Natural killer cell (primary cell): ENCODE results near the gene CERKL. TPM values are rescaled to one million over a fixed set of nuclear protein-coding genes. Genes with fewer than 3 reads are reported as not detected.

Experiments used
- ATAC-seq, 3 donors: fragments of 150-1000 bp in 2 of 3; fragments of 200-7000 bp in 1 of 3; cut with Tn5 transposase; 1 replicate in 1 of 3; 2 replicates in 2 of 3; pipeline ENCODE4 v1.10.0; 2021; ENCODE audit warnings: mild to moderate bottlenecking in 2 of 3, moderate library complexity in 2 of 3
- DNase-seq, 2 donors: peaks; one replicate each; pipeline versions ENCODE4 v3.0.0 to v3.0.0-alpha.2; 2013 to 2021; ENCODE audit warnings: mixed read lengths in 1 of 2
- H3K27ac ChIP-seq: one replicate; pipeline ENCODE4 v1.5.1; 2013; ENCODE audit warnings: mild to moderate bottlenecking, low read length
- H3K27me3 ChIP-seq: one replicate; pipeline ENCODE4 v1.6.1; 2013; ENCODE audit warnings: low read length; ENCODE audit not compliant: control insufficient read depth, insufficient read depth
- H3K36me3 ChIP-seq: one replicate; pipeline ENCODE4 v1.6.1; 2013; ENCODE audit warnings: low read length; ENCODE audit not compliant: control insufficient read depth, insufficient read depth
- H3K4me1 ChIP-seq: one replicate; pipeline ENCODE4 v1.6.1; 2013; ENCODE audit warnings: low read length; ENCODE audit not compliant: control insufficient read depth, insufficient read depth
- H3K4me3 ChIP-seq: one replicate; pipeline ENCODE4 v1.5.1; 2013; ENCODE audit warnings: low read length
- H3K9me3 ChIP-seq: one replicate; pipeline ENCODE4 v1.6.1; 2013; ENCODE audit warnings: low read length; ENCODE audit not compliant: control insufficient read depth, insufficient read depth
- H3K27ac Mint-ChIP-seq, 2 donors: one replicate each; pipeline ENCODE4 v1.8.0; 2022; ENCODE audit warnings: mild to moderate bottlenecking in 2 of 2, mixed read lengths in 2 of 2, moderate library complexity in 1 of 2
- H3K27me3 Mint-ChIP-seq, 2 donors: one replicate each; pipeline ENCODE4 v1.8.0; 2022; ENCODE audit warnings: low read depth in 2 of 2, mixed read lengths in 2 of 2
- H3K36me3 Mint-ChIP-seq: one replicate; pipeline ENCODE4 v1.8.0; 2022; ENCODE audit warnings: mixed read lengths
- H3K4me1 Mint-ChIP-seq, 2 donors: one replicate each; pipeline ENCODE4 v1.8.0; 2022; ENCODE audit warnings: mixed read lengths in 2 of 2
- H3K4me3 Mint-ChIP-seq: one replicate; pipeline ENCODE4 v1.8.0; 2022; ENCODE audit warnings: mild to moderate bottlenecking, moderate library complexity, mixed read lengths
- H3K9me3 Mint-ChIP-seq, 2 donors: one replicate each; pipeline ENCODE4 v1.8.0; 2022; ENCODE audit warnings: mixed read lengths in 2 of 2
- WGBS: methylation state at CpG from one replicate; pipeline ENCODE4 v1.1.7; 2013; ENCODE audit warnings: missing lambda C conversion rate; ENCODE audit not compliant: insufficient coverage; 5-methylcytosine and 5-hydroxymethylcytosine counted together
- intact Hi-C: fragments of 100-400 bp; cut with micrococcal nuclease; formaldehyde crosslinking; loops from one replicate; pipeline ENCODE4 v1.14.2; 2022
- total RNA-seq, 4 donors: library from RNA; stranded (reverse); fragments of 120-200 nt in 1 of 4; gene quantifications; one replicate each; pipeline versions ENCODE4 v1.2.3 to v1.2.4, GENCODE V29; 2013 to 2022
- TF ChIP-seq, protein P1 (sequence below): fragments of 200-600 bp; IDR thresholded peaks from one replicate; pipeline ENCODE4 v1.8.0; 2022; ENCODE audit warnings: antibody characterized with exemption

The CERKL gene
- total RNA-seq, 3 donors from 2014 or later (not counting 1 experiment from before 2014, with no cell fraction given) = not detected

DNA sequence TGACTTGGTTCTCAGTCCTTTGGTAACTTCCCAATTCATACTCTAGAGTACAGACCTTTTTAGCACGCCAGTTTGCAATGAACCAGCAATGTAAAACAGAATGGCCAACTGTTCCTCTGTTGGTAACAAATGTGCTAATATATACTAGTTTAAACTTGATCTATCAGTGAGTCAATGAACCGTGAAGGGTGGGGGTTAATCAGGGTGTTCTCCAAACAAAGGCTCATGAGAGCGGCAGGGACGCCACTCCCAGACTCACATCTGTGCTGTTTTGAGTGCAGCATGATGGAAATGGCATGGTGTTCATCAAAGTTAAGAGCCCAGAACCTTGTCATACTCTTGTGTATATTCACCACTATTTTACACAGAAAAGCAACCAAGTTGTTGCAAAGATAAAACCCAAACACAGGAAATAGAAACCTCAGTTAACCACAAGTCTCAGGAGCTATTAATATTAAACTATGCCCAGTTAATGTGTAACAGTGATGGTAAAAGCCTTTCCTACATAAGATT, 70.3 kb downstream of the CERKL start:
- Histone ChIP-seq H3K36me3 (no peaks in the 10 kb centered on the region), H3K27me3 (no peaks in the 10 kb centered on the region), H3K4me1 (no peaks in the 10 kb centered on the region), H3K27ac (no peak overlapping the region), H3K9me3 (no peaks in the 10 kb centered on the region), H3K4me3 (no peak overlapping the region)
- DNase-seq = peak in 1 of 2 donors; percentile 8
- Mint-ChIP-seq H3K4me3 (no peak overlapping the region), H3K9me3 (no peaks in the 10 kb centered on the region), H3K27ac (no peak overlapping the region), H3K4me1 (peaks cover 24 to 26% of the 10 kb centered on the region in 2 donors), H3K27me3 (peaks cover 10 to 40% of the 10 kb centered on the region in 2 donors), H3K36me3 (no peaks in the 10 kb centered on the region)
- ATAC-seq = peak in 2 of 3 donors; percentile 43 to 58
- intact Hi-C loops = no loop called here
- 0% methylated on average over 3 of the region's 4 CpGs for WGBS
- TF ChIP-seq, protein P1, sequence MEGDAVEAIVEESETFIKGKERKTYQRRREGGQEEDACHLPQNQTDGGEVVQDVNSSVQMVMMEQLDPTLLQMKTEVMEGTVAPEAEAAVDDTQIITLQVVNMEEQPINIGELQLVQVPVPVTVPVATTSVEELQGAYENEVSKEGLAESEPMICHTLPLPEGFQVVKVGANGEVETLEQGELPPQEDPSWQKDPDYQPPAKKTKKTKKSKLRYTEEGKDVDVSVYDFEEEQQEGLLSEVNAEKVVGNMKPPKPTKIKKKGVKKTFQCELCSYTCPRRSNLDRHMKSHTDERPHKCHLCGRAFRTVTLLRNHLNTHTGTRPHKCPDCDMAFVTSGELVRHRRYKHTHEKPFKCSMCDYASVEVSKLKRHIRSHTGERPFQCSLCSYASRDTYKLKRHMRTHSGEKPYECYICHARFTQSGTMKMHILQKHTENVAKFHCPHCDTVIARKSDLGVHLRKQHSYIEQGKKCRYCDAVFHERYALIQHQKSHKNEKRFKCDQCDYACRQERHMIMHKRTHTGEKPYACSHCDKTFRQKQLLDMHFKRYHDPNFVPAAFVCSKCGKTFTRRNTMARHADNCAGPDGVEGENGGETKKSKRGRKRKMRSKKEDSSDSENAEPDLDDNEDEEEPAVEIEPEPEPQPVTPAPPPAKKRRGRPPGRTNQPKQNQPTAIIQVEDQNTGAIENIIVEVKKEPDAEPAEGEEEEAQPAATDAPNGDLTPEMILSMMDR = no peak

DNA sequence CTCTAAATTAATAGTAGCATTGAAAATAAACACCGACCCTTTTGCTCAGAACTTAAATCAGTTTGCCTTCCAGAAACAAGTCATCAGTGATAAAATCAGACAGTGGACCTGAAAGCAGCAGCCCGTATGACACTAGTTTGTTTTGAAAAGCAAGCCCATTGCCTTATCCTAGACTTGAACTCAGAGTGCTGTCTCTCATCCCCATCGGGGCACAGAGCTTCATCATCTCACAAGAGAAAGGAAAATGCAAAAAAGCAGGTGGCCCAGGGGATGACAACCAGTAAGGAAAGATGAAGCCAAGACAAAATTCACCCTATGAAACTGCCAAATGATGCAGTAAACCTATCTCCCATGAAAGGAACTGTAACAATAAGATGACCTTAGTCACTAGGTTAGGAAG, 71.2 kb downstream of the CERKL start:
- Histone ChIP-seq H3K4me1 (no peaks in the 10 kb centered on the region), H3K27me3 (peaks cover 6% of the 10 kb centered on the region), H3K36me3 (no peaks in the 10 kb centered on the region), H3K4me3 (no peak overlapping the region), H3K27ac (no peak overlapping the region), H3K9me3 (no peaks in the 10 kb centered on the region)
- H3K4me1 Mint-ChIP-seq = peaks cover 24 to 26% of the 10 kb centered on the region in 2 donors
- ATAC-seq (no peak), DNase-seq (no peak)
- intact Hi-C loops = no loop called here
- H3K9me3 Mint-ChIP-seq = no peaks in the 10 kb centered on the region
- H3K36me3 Mint-ChIP-seq = no peaks in the 10 kb centered on the region
- 70% methylated on average over 3 of the region's 3 CpGs for WGBS
- H3K4me3 Mint-ChIP-seq = no peak overlapping the region
- no peak overlapping the region for H3K27ac Mint-ChIP-seq
- TF ChIP-seq, protein P1 = no peak
- peaks cover 10 to 40% of the 10 kb centered on the region in 2 donors for H3K27me3 Mint-ChIP-seq

DNA sequence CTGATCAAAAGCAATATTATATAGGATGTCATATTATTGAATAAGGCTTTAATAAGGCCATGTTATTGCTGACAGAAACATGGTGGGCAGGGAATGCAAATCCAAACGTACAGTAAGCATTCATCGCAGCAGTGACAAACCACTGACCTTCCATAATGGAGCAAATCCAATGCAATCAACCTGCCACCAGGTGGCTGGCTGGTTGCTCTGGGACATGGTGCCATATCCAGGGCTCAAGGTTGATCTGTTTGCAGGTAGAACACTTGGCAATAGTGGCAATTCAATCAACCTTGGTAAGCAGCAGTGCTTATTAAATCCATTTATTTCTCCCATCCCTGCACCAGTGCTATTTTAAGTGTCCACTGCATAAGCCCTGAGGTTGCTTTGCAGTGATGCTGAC, 75.4 kb downstream of the CERKL start:
- H3K27me3 Mint-ChIP-seq = peaks cover 8 to 18% of the 10 kb centered on the region in 2 donors

More for the DNA sequence above, 75.4 kb downstream of the CERKL start:
- Histone ChIP-seq H3K27me3 (peaks cover 6% of the 10 kb centered on the region), H3K4me1 (no peaks in the 10 kb centered on the region), H3K4me3 (no peak overlapping the region), H3K36me3 (no peaks in the 10 kb centered on the region), H3K27ac (no peak overlapping the region), H3K9me3 (no peaks in the 10 kb centered on the region)
- Mint-ChIP-seq H3K4me1 (peaks cover 6 to 9% of the 10 kb centered on the region in 2 donors), H3K9me3 (no peaks in the 10 kb centered on the region), H3K36me3 (no peaks in the 10 kb centered on the region), H3K4me3 (no peak overlapping the region), H3K27ac (no peak overlapping the region)
- TF ChIP-seq, protein P1 = no peak
- intact Hi-C loops = no loop called here
- WGBS = 92% methylated on average over 2 of the region's 2 CpGs
- no peak for DNase-seq
- ATAC-seq = no peak
